Mucosa of descending colon (tissue), 3 donors: ENCODE measurements around the gene HDAC4. TPM values are rescaled to one million over a fixed set of nuclear protein-coding genes. Genes with fewer than 3 reads are reported as not detected.

Experiments
- ATAC-seq: fragments of 200-7000 bp; cut with Tn5 transposase; one replicate; pipeline ENCODE4 v1.9.1; 2020; ENCODE audit warnings: mild to moderate bottlenecking, moderate library complexity
- DNase-seq, 3 donors: peaks; one replicate each; pipeline ENCODE4 v3.0.0-alpha.2; 2020
- H3K36me3 ChIP-seq: fragments of 200-600 bp; one replicate; pipeline ENCODE4 v1.8.0; 2021; ENCODE audit warnings: low read depth, mild to moderate bottlenecking
- H3K4me1 ChIP-seq: fragments of 200-600 bp; one replicate; pipeline ENCODE4 v1.8.0; 2021; ENCODE audit warnings: low read depth, mild to moderate bottlenecking
- H3K4me3 ChIP-seq: fragments of 200-600 bp; one replicate; pipeline ENCODE4 v1.8.0; 2021; ENCODE audit warnings: mild to moderate bottlenecking
- H3K9me3 ChIP-seq: fragments of 200-600 bp; one replicate; pipeline ENCODE4 v1.8.0; 2021; ENCODE audit warnings: mild to moderate bottlenecking
- CTCF ChIP-seq: fragments of 200-600 bp; IDR thresholded peaks from one replicate; pipeline ENCODE4 v1.8.0; 2022; ENCODE audit warnings: antibody characterized with exemption, mild to moderate bottlenecking
- intact Hi-C, 2 donors: fragments of 100-400 bp; cut with DNase I in 1 of 2; cut with micrococcal nuclease in 1 of 2; formaldehyde crosslinking; loops; one replicate each; pipeline versions ENCODE4 v1.11.0 to v1.11.1; 2022; cut with DNase I, micrococcal nuclease
- total RNA-seq, 3 donors: library from RNA; stranded (reverse); fragmentation: NEBNext Ultra II Directional in 2 of 3; extraction: Animal tissue kit (Norgen Biotek cat#: 25700) in 2 of 3; gene quantifications; one replicate each; pipeline versions ENCODE4 v1.2.1 to v1.2.4, GENCODE V29; 2021 to 2023
- donor health status: DM: no; HTN: no; CAD: no; lungs with moderate emphysema.
- donor health status: DM: no; HTN: no; CAD: no.
- donor health status: DM: no; HTN: yes; CAD: no.

HDAC4 gene
- total RNA-seq, 3 donors from 2014 or later: 41.4 to 147 (median 44.0) TPM

GRCh38 chr2:239020541-239021041, 380.2 kb downstream of the HDAC4 start:
- ATAC-seq (no peak), DNase-seq (no peak)
- TF ChIP-seq CTCF: no peak
- Histone ChIP-seq H3K36me3 (no peaks in the 10 kb centered on the region), H3K4me3 (no peak overlapping the region), H3K4me1 (no peaks in the 10 kb centered on the region), H3K9me3 (no peaks in the 10 kb centered on the region)
- intact Hi-C loops: no loop called here

GRCh38 chr2:239019183-239019581, 381.6 kb downstream of the HDAC4 start:
- intact Hi-C loops: no loop called here
- TF ChIP-seq CTCF: no peak
- no peaks in the 10 kb centered on the region for H3K36me3 ChIP-seq
- no peaks in the 10 kb centered on the region for H3K4me1 ChIP-seq
- H3K9me3 ChIP-seq: no peaks in the 10 kb centered on the region
- DNase-seq (no peak), ATAC-seq (no peak)
- H3K4me3 ChIP-seq: no peak overlapping the region

- H3K4me1 ChIP-seq: no peaks in the 10 kb centered on the region
- H3K36me3 ChIP-seq: no peaks in the 10 kb centered on the region
- no peak overlapping the region for H3K4me3 ChIP-seq
- no peak for TF ChIP-seq CTCF
- ATAC-seq (no peak), DNase-seq (no peak)
- intact Hi-C loops: no loop called here
- no peaks in the 10 kb centered on the region for H3K9me3 ChIP-seq
These were observed 382.3 kb downstream of the HDAC4 start for GRCh38 chr2:239018271-239019182.

- Histone ChIP-seq H3K4me1 (no peaks in the 10 kb centered on the region), H3K4me3 (no peak overlapping the region), H3K36me3 (no peaks in the 10 kb centered on the region), H3K9me3 (no peaks in the 10 kb centered on the region)
- DNase-seq (no peak), ATAC-seq (no peak)
- intact Hi-C loops: no loop called here
- TF ChIP-seq CTCF: no peak
These were observed 383.2 kb downstream of the HDAC4 start for GRCh38 chr2:239017491-239018098.

GRCh38 chr2:239015901-239016675, 384.7 kb downstream of the HDAC4 start:
- H3K36me3 ChIP-seq: no peaks in the 10 kb centered on the region
- no peaks in the 10 kb centered on the region for H3K4me1 ChIP-seq
- H3K9me3 ChIP-seq: no peaks in the 10 kb centered on the region
- no peak for ATAC-seq
- no peak for DNase-seq
- H3K4me3 ChIP-seq: no peak overlapping the region
- TF ChIP-seq CTCF: no peak
- intact Hi-C loops: no loop called here
